Spleen (tissue), 11 donors: ENCODE data around the gene NUMBL. TPM values are rescaled to one million over a fixed set of nuclear protein-coding genes. Genes with fewer than 3 reads are reported as not detected.

Experiments
- DNase-seq: peaks from one replicate; pipeline ENCODE4 v3.0.0-alpha.2; 2020
- H3K27ac ChIP-seq, 8 donors: fragments of 200-600 bp; sonication (generic) in 7 of 8; 1 replicate in 4 of 8; 2 replicates in 4 of 8; pipeline versions ENCODE4 v1.5.0 to v1.8.0; 2016 to 2021; ENCODE audit warnings: inconsistent platforms in 4 of 8, mild to moderate bottlenecking in 4 of 8, moderate library complexity in 1 of 8
- H3K27me3 ChIP-seq, 7 donors: fragments of 200-600 bp; sonication (generic) in 6 of 7; replicated peaks in 1 of 7; 1 replicate in 4 of 7; 2 replicates in 3 of 7; pipeline versions ENCODE4 v1.5.0 to v1.8.0; 2016 to 2021; ENCODE audit warnings: inconsistent platforms in 3 of 7, mild to moderate bottlenecking in 1 of 7
- H3K36me3 ChIP-seq, 6 donors: fragments of 200-600 bp; sonication (generic) in 5 of 6; 1 replicate in 4 of 6; 2 replicates in 2 of 6; pipeline versions ENCODE4 v1.5.0 to v1.8.0; 2016 to 2021; ENCODE audit warnings: inconsistent platforms in 2 of 6
- H3K4me1 ChIP-seq, 6 donors: fragments of 200-600 bp; sonication (generic) in 5 of 6; 1 replicate in 3 of 6; 2 replicates in 3 of 6; pipeline versions ENCODE4 v1.5.0 to v1.8.0; 2016 to 2021; ENCODE audit warnings: inconsistent platforms in 3 of 6
- H3K4me3 ChIP-seq, 8 donors: fragments of 200-600 bp; sonication (generic) in 7 of 8; 1 replicate in 4 of 8; 2 replicates in 4 of 8; pipeline versions ENCODE4 v1.5.0 to v1.8.0; 2016 to 2021; ENCODE audit warnings: inconsistent platforms in 4 of 8, mild to moderate bottlenecking in 4 of 8, moderate library complexity in 2 of 8
- H3K9me3 ChIP-seq, 8 donors: fragments of 200-600 bp; sonication (generic) in 7 of 8; 1 replicate in 4 of 8; 2 replicates in 4 of 8; pipeline versions ENCODE4 v1.5.0 to v1.8.0; 2016 to 2021; ENCODE audit warnings: inconsistent platforms in 4 of 8
- POLR2A ChIP-seq, 3 donors: fragments of 450-650 bp; IDR thresholded peaks; one replicate each; pipeline ENCODE4 v1.5.1; 2017; ENCODE audit warnings: antibody characterized with exemption in 3 of 3, mild to moderate bottlenecking in 1 of 3
- POLR2AphosphoS5 ChIP-seq, 3 donors: sonication (generic); formaldehyde crosslinking; IDR thresholded peaks; one replicate each; pipeline ENCODE4 v1.5.1; 2017; ENCODE audit warnings: antibody characterized with exemption in 3 of 3
- WGBS, 5 donors: extraction: QIAGEN DNeasy Blood & Tissue Kit in 3 of 5; methylation state at CpG; one replicate each; pipeline versions ENCODE4 v1.1.5 to v1.1.7; 2013 to 2018; 5-methylcytosine and 5-hydroxymethylcytosine counted together
- intact Hi-C: fragments of 100-400 bp; cut with DNase I; formaldehyde crosslinking; loops from one replicate; pipeline ENCODE4 v1.15.0; 2023; ENCODE audit warnings: low total_unique reads
- polyA plus RNA-seq, 3 donors: library from polyadenylated mRNA; stranded (reverse); fragments of 200-250 nt; gene quantifications; one replicate each; pipeline ENCODE4 v1.2.1, GENCODE V29; 2013
- total RNA-seq, 7 donors: library from RNA; depleted of rRNA in 3 of 7; stranded (reverse); fragments of >200 nt in 3 of 7; fragmentation: NEBNext Ultra II Directional in 4 of 7; extraction: Animal tissue kit (Norgen Biotek cat#: 25700) in 4 of 7; gene quantifications; one replicate each; pipeline versions ENCODE4 v1.1.0 to v1.2.1, GENCODE V29; 2016 to 2021
- TF ChIP-seq, protein P1 (sequence below), 11 experiments: fragments of 200-600 bp in 7 of 11; fragments of 450-650 bp in 4 of 11; sonication (generic) in 4 of 11; IDR thresholded peaks in 8 of 11; conservative IDR thresholded peaks in 3 of 11; 1 replicate in 7 of 11; 2 replicates in 4 of 11; pipeline versions ENCODE4 v1.4.0 to v1.8.0; 2016 to 2021; ENCODE audit warnings: antibody characterized with exemption in 11 of 11, inconsistent platforms in 4 of 11, mild to moderate bottlenecking in 1 of 11
- donor health status: healthy with polysubstance abuse.
- donor health status: DM: no; HTN: no; CAD: no; lungs with moderate emphysema.
- donor health status: DM: no; HTN: no; CAD: no.
- donor health status: Bipolar disorder and iron deficiency.
- donor health status: healthy.
- donor health status: DM: no; HTN: no; CAD: no.
- donor health status: DM: yes; HTN: yes; CAD: no.

The NUMBL gene
- total and polyA plus RNA-seq, 10 donors: 3.2 to 27.4 (median 13.3) TPM

GRCh38 chr19:40716031-40716481 lies 25.6 kb upstream of the NUMBL start:
- Histone ChIP-seq H3K9me3 (no peaks in the 10 kb centered on the region), H3K27me3 (no peaks in the 10 kb centered on the region), H3K4me3 (peak overlapping the region; percentile 69 to 84 (median 74)), H3K4me1 (peaks cover 38 to 90% (median 64%) of the 10 kb centered on the region in 6 donors), H3K27ac (peak overlapping the region; percentile 78 to 96 (median 92)), H3K36me3 (peaks cover 0 to 22% (median 6%) of the 10 kb centered on the region in 6 donors)
- DNase-seq: peak; percentile 76
- TF ChIP-seq POLR2A (IDR thresholded peaks at IDR 0.05) (no peak), POLR2AphosphoS5 (IDR thresholded peaks at IDR 0.05) (no peak)
- TF ChIP-seq, protein P1, sequence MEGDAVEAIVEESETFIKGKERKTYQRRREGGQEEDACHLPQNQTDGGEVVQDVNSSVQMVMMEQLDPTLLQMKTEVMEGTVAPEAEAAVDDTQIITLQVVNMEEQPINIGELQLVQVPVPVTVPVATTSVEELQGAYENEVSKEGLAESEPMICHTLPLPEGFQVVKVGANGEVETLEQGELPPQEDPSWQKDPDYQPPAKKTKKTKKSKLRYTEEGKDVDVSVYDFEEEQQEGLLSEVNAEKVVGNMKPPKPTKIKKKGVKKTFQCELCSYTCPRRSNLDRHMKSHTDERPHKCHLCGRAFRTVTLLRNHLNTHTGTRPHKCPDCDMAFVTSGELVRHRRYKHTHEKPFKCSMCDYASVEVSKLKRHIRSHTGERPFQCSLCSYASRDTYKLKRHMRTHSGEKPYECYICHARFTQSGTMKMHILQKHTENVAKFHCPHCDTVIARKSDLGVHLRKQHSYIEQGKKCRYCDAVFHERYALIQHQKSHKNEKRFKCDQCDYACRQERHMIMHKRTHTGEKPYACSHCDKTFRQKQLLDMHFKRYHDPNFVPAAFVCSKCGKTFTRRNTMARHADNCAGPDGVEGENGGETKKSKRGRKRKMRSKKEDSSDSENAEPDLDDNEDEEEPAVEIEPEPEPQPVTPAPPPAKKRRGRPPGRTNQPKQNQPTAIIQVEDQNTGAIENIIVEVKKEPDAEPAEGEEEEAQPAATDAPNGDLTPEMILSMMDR (IDR thresholded peaks at IDR 0.05 in 8 of 11, conservative IDR thresholded peaks at IDR 0.05 in 3 of 11): no peak
- intact Hi-C loops: no loop called here
- 6 to 10% (median 6%) methylated on average over 8 of the region's 8 CpGs for WGBS, 5 donors

DNA sequence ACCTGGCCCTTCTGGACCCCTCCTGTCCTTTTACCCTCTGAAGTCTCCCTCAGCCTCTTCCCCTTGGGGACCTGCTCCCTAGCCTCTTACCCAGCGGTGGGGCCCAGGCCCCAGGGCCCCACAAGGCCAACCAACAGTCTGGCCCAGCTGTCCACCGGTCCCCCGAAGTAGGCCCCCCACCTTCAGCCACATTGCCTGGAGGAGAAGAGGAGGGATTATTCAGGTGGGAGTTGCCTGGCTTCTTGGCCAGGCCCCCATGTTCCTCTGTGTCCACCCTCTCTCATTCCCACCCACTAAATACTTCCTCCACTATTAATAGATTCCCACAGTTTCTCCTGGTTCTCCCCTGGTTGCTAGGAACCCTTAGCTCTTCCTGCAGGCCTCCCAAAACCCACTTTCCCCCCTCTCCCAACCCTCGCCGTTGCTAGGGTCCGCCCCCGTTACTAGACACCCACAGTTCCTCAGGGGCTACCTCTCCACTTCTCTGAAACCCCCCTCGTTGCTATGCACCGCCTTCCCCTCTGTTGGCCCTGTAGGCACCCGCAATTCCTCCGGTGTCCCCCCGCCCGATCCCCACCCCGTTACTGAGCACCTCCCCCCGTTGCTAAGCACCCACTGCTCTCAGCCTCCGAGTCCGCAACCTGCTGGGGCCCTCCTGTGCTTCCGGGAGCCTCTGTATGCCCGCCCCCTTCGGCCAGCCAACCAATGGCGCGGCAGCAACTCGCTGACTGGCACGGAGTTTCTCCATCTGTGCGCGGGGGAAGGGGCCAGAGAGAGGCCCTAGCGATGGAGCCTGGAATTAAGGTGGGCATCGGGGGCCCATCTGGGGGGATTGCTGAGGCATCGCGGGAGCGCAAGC lies 24.2 kb upstream of the NUMBL start:
- H3K4me3 ChIP-seq: peak overlapping the region; percentile 33 to 84 (median 70)
- peaks cover 32 to 76% (median 50%) of the 10 kb centered on the region in 6 donors for H3K4me1 ChIP-seq
- peak; percentile 98 for DNase-seq
- peak overlapping the region; percentile 78 to 96 (median 92) for H3K27ac ChIP-seq
- no peaks in the 10 kb centered on the region for H3K27me3 ChIP-seq
- intact Hi-C loops: loop anchor here (5.0 kb wide), 1 partner anchor 78 kb away; no protein-coding TSS in a partner anchor
- TF ChIP-seq POLR2AphosphoS5 (IDR thresholded peaks at IDR 0.05): peak; percentile 49 to 81 (median 73)
- TF ChIP-seq, protein P1 (IDR thresholded peaks at IDR 0.05 in 8 of 11, conservative IDR thresholded peaks at IDR 0.05 in 3 of 11): peak in 2 of 11 experiments; percentile 17 to 20
- no peak for TF ChIP-seq POLR2A (IDR thresholded peaks at IDR 0.05)
- H3K9me3 ChIP-seq: no peaks in the 10 kb centered on the region
- peaks cover 0 to 36% (median 17%) of the 10 kb centered on the region in 6 donors for H3K36me3 ChIP-seq
- WGBS, 5 donors: 2 to 5% (median 3%) methylated on average over 31 of the region's 31 CpGs

DNA sequence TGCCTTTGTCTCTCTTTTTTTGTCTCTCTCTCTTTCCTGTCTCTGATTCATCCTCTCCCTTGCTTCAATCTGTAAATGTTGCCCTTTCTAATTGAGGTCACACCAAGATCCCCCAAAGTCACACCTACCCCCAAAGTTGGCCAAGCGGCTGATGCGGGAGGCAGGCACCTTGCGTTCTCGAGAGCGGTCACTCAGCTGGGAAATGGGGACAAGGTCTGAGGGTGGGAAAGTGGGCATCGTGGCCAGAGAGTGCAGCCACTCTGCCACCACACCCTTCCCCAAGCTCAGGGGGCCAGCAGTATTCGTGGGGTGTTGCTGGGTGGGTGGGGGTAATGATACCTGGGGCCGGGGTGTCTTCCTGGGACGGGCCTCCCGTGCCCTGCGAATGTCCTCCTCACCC lies 23.5 kb upstream of the NUMBL start:
- peaks cover 0 to 44% (median 23%) of the 10 kb centered on the region in 6 donors for H3K36me3 ChIP-seq
- H3K4me1 ChIP-seq: peaks cover 27 to 69% (median 43%) of the 10 kb centered on the region in 6 donors
- peak overlapping the region in 5 of 8 donors; percentile 43 to 84 (median 71) for H3K4me3 ChIP-seq
- intact Hi-C loops: loop anchor here (5.0 kb wide), 1 partner anchor 78 kb away; no protein-coding TSS in a partner anchor
- WGBS, 5 donors: 82 to 92% (median 87%) methylated on average over 10 to 11 of the region's 11 CpGs
- peak; percentile 71 for DNase-seq
- no peaks in the 10 kb centered on the region for H3K27me3 ChIP-seq
- H3K9me3 ChIP-seq: no peaks in the 10 kb centered on the region
- TF ChIP-seq POLR2A (IDR thresholded peaks at IDR 0.05) (no peak), POLR2AphosphoS5 (IDR thresholded peaks at IDR 0.05) (no peak)
- TF ChIP-seq, protein P1 (IDR thresholded peaks at IDR 0.05 in 8 of 11, conservative IDR thresholded peaks at IDR 0.05 in 3 of 11): no peak
- H3K27ac ChIP-seq: peak overlapping the region in 5 of 8 donors; percentile 85 to 96 (median 94)

GRCh38 chr19:40709817-40710216 lies 19.4 kb upstream of the NUMBL start:
- no peak for DNase-seq
- TF ChIP-seq, protein P1 (IDR thresholded peaks at IDR 0.05 in 8 of 11, conservative IDR thresholded peaks at IDR 0.05 in 3 of 11): no peak
- Histone ChIP-seq H3K9me3 (no peaks in the 10 kb centered on the region), H3K27ac (no peak overlapping the region), H3K36me3 (peaks cover 0 to 85% (median 49%) of the 10 kb centered on the region in 6 donors), H3K4me1 (peaks cover 5 to 33% (median 10%) of the 10 kb centered on the region in 6 donors), H3K27me3 (no peaks in the 10 kb centered on the region), H3K4me3 (no peak overlapping the region)
- 92 to 95% (median 94%) methylated on average over 5 of the region's 5 CpGs for WGBS, 5 donors
- intact Hi-C loops: loop anchor here (5.0 kb wide), 1 partner anchor 82 kb away; no protein-coding TSS in a partner anchor
